IMR-90 (cell line): ENCODE data around the gene NME2. TPM values are rescaled to one million over a fixed set of nuclear protein-coding genes. Genes with fewer than 3 reads are reported as not detected.

Source experiments
- ATAC-seq: fragments of 200-7000 bp; cut with Tn5 transposase; 2 replicates; pipeline ENCODE4 v1.9.1; 2020; ENCODE audit warnings: low read depth, mild to moderate bottlenecking, moderate library complexity
- BruUV-seq: library from RNA; stranded (reverse); fragments of 400-500 nt; replicated peaks from 2 replicates; lab custom pipeline; 2021; lab: Mats Ljungman, UMichigan
- CTCF ChIA-PET: fragments of 300-600 bp; formaldehyde crosslinking; extraction: SDS; loops from one replicate; lab custom pipeline; 2021; ENCODE audit warnings: antibody characterized with exemption; lab: Yijun Ruan, JAX
- POLR2A ChIA-PET: fragments of 300-600 bp; sonication (Branson Sonifier 250); formaldehyde crosslinking; loops from one replicate; lab custom pipeline; 2022; ENCODE audit warnings: antibody characterized with exemption; ENCODE audit not compliant: unreplicated experiment; lab: Charles Lee
- DNase-seq: peaks from one replicate; pipeline ENCODE4 v3.0.0; 2013
- H2AFZ ChIP-seq: replicated peaks from 2 replicates; pipeline ENCODE3; 2013; ENCODE audit warnings: low read length, mild to moderate bottlenecking; ENCODE audit not compliant: poor library complexity
- H2AK5ac ChIP-seq: 2 replicates; pipeline ENCODE4 v1.6.1; 2013; ENCODE audit warnings: low read depth, low read length, inconsistent platforms
- H2AK9ac ChIP-seq: replicated peaks from 2 replicates; pipeline ENCODE3; 2013; ENCODE audit warnings: mild to moderate bottlenecking, low read depth, low read length, moderate library complexity; ENCODE audit not compliant: poor library complexity
- H2BK120ac ChIP-seq: 2 replicates; pipeline ENCODE4 v1.6.1; 2013; ENCODE audit warnings: low read depth, low read length, inconsistent platforms
- H2BK15ac ChIP-seq: 3 replicates; pipeline ENCODE4 v1.6.1; 2013; ENCODE audit warnings: low read depth, low read length, inconsistent platforms
- H2BK20ac ChIP-seq: 2 replicates; pipeline ENCODE4 v1.6.1; 2013; ENCODE audit warnings: low read depth, mild to moderate bottlenecking, inconsistent platforms, low read length, moderate library complexity
- H2BK5ac ChIP-seq: 2 replicates; pipeline ENCODE4 v1.6.1; 2013; ENCODE audit warnings: mild to moderate bottlenecking, low read depth, low read length, inconsistent platforms; ENCODE audit not compliant: poor library complexity, severe bottlenecking
- H3K14ac ChIP-seq: replicated peaks from 2 replicates; pipeline ENCODE4 v1.6.1; 2013; ENCODE audit warnings: low read depth, low read length, inconsistent platforms
- H3K18ac ChIP-seq: 2 replicates; pipeline ENCODE4 v1.6.1; 2013; ENCODE audit warnings: low read depth, low read length, control low read depth
- H3K23ac ChIP-seq: 2 replicates; pipeline ENCODE4 v1.6.1; 2013; ENCODE audit warnings: low read depth, low read length, inconsistent platforms
- H3K27ac ChIP-seq: 2 replicates; pipeline ENCODE4 v1.5.1; 2013; ENCODE audit warnings: mild to moderate bottlenecking, control low read depth, low read length; ENCODE audit not compliant: insufficient read depth
- H3K27me3 ChIP-seq: 2 replicates; pipeline ENCODE4 v1.6.1; 2013; ENCODE audit warnings: low read length; ENCODE audit not compliant: control insufficient read depth, insufficient read depth
- H3K36me3 ChIP-seq: 2 replicates; pipeline ENCODE4 v1.6.1; 2013; ENCODE audit warnings: low read length, mixed read lengths; ENCODE audit not compliant: control insufficient read depth, insufficient read depth
- H3K4ac ChIP-seq: 2 replicates; pipeline ENCODE4 v1.6.1; 2013; ENCODE audit warnings: low read depth, low read length, inconsistent platforms
- H3K4me1 ChIP-seq: 2 replicates; pipeline ENCODE4 v1.6.1; 2013; ENCODE audit warnings: low read length, mixed read lengths; ENCODE audit not compliant: control insufficient read depth, insufficient read depth
- H3K4me2 ChIP-seq: 2 replicates; pipeline ENCODE4 v1.6.1; 2013; ENCODE audit warnings: low read depth, mild to moderate bottlenecking, control low read depth, low read length, moderate library complexity
- H3K4me3 ChIP-seq: 2 replicates; pipeline ENCODE4 v1.5.1; 2013; ENCODE audit warnings: low read depth, mild to moderate bottlenecking, control low read depth, low read length, moderate library complexity; ENCODE audit not compliant: insufficient read depth
- H3K56ac ChIP-seq: 2 replicates; pipeline ENCODE4 v1.6.1; 2013; ENCODE audit warnings: low read length, inconsistent platforms; ENCODE audit not compliant: insufficient read depth; ENCODE audit errors: extremely low read depth
- H3K79me1 ChIP-seq, 2 experiments: 2 replicates each; pipeline ENCODE4 v1.6.1; 2013; ENCODE audit warnings: low read length in 2 of 2, inconsistent platforms in 1 of 2, low read depth in 1 of 2
- H3K9ac ChIP-seq: 2 replicates; pipeline ENCODE4 v1.6.1; 2013; ENCODE audit warnings: low read depth, low read length, control low read depth
- H3K9me1 ChIP-seq: 2 replicates; pipeline ENCODE4 v1.6.1; 2013; ENCODE audit warnings: low read length, inconsistent platforms; ENCODE audit not compliant: insufficient read depth
- H3K9me3 ChIP-seq: 2 replicates; pipeline ENCODE4 v1.6.1; 2013; ENCODE audit warnings: low read length; ENCODE audit not compliant: control insufficient read depth, insufficient read depth
- H4K20me1 ChIP-seq: 2 replicates; pipeline ENCODE4 v1.6.1; 2013; ENCODE audit warnings: low read length, inconsistent platforms; ENCODE audit not compliant: insufficient read depth
- H4K5ac ChIP-seq: 2 replicates; pipeline ENCODE4 v1.6.1; 2013; ENCODE audit warnings: mild to moderate bottlenecking, low read depth, low read length, control low read depth
- H4K8ac ChIP-seq, 2 experiments: 2 replicates each; pipeline ENCODE4 v1.6.1; 2013; ENCODE audit warnings: low read depth in 2 of 2, low read length in 2 of 2, control low read depth in 1 of 2, inconsistent platforms in 1 of 2
- H4K91ac ChIP-seq: 2 replicates; pipeline ENCODE4 v1.6.1; 2013; ENCODE audit warnings: low read depth, low read length, inconsistent platforms; ENCODE audit not compliant: insufficient read depth
- BHLHE40 ChIP-seq: fragments of 150-350 bp; IDR thresholded peaks from 2 replicates; pipeline ENCODE4 v1.6.1; 2016; ENCODE audit warnings: mild to moderate bottlenecking, low read depth, low read length
- CEBPB ChIP-seq: IDR thresholded peaks from 2 replicates; pipeline ENCODE4 v1.6.1; 2012; ENCODE audit warnings: low read depth, low read length, improper control_type of control experiment
- CHD1 ChIP-seq: IDR thresholded peaks from 2 replicates; pipeline ENCODE4 v1.6.1; 2012; ENCODE audit warnings: low read depth, low read length, improper control_type of control experiment
- ELK1 ChIP-seq: fragments of 150-350 bp; IDR thresholded peaks from 2 replicates; pipeline ENCODE4 v1.6.1; 2016; ENCODE audit warnings: low read depth, mild to moderate bottlenecking, low read length, moderate library complexity, borderline replicate concordance
- FOS ChIP-seq: fragments of 150-350 bp; IDR thresholded peaks from 2 replicates; pipeline ENCODE4 v1.6.1; 2016; ENCODE audit warnings: low read depth, low read length
- MAFK ChIP-seq: IDR thresholded peaks from 2 replicates; pipeline ENCODE4 v1.6.1; 2012; ENCODE audit warnings: low read depth, low read length, improper control_type of control experiment
- MAZ ChIP-seq: IDR thresholded peaks from 2 replicates; pipeline ENCODE4 v1.6.1; 2012; ENCODE audit warnings: low read depth, mild to moderate bottlenecking, low read length, improper control_type of control experiment, moderate library complexity, borderline replicate concordance
- MXI1 ChIP-seq: IDR thresholded peaks from 2 replicates; pipeline ENCODE4 v1.6.1; 2012; ENCODE audit warnings: low read depth, mild to moderate bottlenecking, low read length, moderate library complexity, borderline replicate concordance
- NFE2L2 ChIP-seq: fragments of 150-350 bp; IDR thresholded peaks from 2 replicates; pipeline ENCODE4 v1.6.1; 2016; ENCODE audit warnings: low read depth, mild to moderate bottlenecking, low read length
- POLR2A ChIP-seq: IDR thresholded peaks from 2 replicates; pipeline ENCODE4 v1.6.1; 2012; ENCODE audit warnings: mild to moderate bottlenecking, low read depth, low read length
- RAD21 ChIP-seq: IDR thresholded peaks from 2 replicates; pipeline ENCODE4 v1.6.1; 2012; ENCODE audit warnings: low read length, improper control_type of control experiment
- RCOR1 ChIP-seq: IDR thresholded peaks from 2 replicates; pipeline ENCODE4 v1.6.1; 2012; ENCODE audit warnings: mild to moderate bottlenecking, low read length, improper control_type of control experiment; ENCODE audit not compliant: insufficient replicate concordance
- RFX5 ChIP-seq: IDR thresholded peaks from 2 replicates; pipeline ENCODE4 v1.8.0; 2012; ENCODE audit warnings: low read depth, mild to moderate bottlenecking, low read length, moderate library complexity
- SMC3 ChIP-seq: fragments of 150-350 bp; IDR thresholded peaks from 2 replicates; pipeline ENCODE4 v1.6.1; 2016; ENCODE audit warnings: low read depth, mild to moderate bottlenecking, antibody characterized with exemption, low read length, moderate library complexity
- USF2 ChIP-seq: fragments of 150-350 bp; IDR thresholded peaks from 2 replicates; pipeline ENCODE4 v1.6.1; 2017; ENCODE audit warnings: mild to moderate bottlenecking, antibody characterized with exemption, low read length, low read depth
- WGBS, 2 experiments: methylation state at CpG; one replicate each; pipeline versions ENCODE4 v1.1.5 to v1.1.7; 2013; ENCODE audit warnings: missing lambda C conversion rate in 2 of 2; ENCODE audit not compliant: insufficient read length in 1 of 2; ENCODE audit errors: extremely low coverage in 2 of 2; 5-methylcytosine and 5-hydroxymethylcytosine counted together
- dilution Hi-C: fragments of 300-500 bp; cut with HindIII; formaldehyde crosslinking; loops from one replicate; pipeline ENCODE4 v1.14.3; 2018; ENCODE audit warnings: low sequenced_read_pairs; ENCODE audit not compliant: unreplicated experiment
- in situ Hi-C: fragments of 300-500 bp; cut with MboI; formaldehyde crosslinking; loops from 3 replicates; pipeline ENCODE4 v1.14.3; 2019; ENCODE audit warnings: low sequenced_read_pairs, inconsistent platforms, mixed read lengths
- intact Hi-C: fragments of 100-400 bp; cut with micrococcal nuclease; formaldehyde crosslinking; loops from 2 replicates; pipeline ENCODE4 v1.10.0; 2022
- polyA plus RNA-seq, 3 experiments: library from polyadenylated mRNA; depleted of rRNA; stranded (reverse); fragments of >200 nt; gene quantifications; 2 replicates each; pipeline ENCODE4 v1.2.3, GENCODE V29; 2012; ENCODE audit warnings: low replicate concordance in 1 of 3
- total RNA-seq: library from RNA; depleted of rRNA; stranded (reverse); fragments of >200 nt; gene quantifications from 2 replicates; pipeline ENCODE4 v1.2.3, GENCODE V29; 2012
- TF ChIP-seq, protein P1 (sequence below): conservative IDR thresholded peaks from 2 replicates; pipeline ENCODE4 v1.5.1; 2012; ENCODE audit warnings: mild to moderate bottlenecking, low read depth, low read length, improper control_type of control experiment

NME2 gene
- total and polyA plus RNA-seq, 2 of the 4 experiments (the other 2 are of a cell fraction), result 824 to 912 TPM

GRCh38 chr17:51135956-51136355 lies 30.3 kb upstream of the NME2 start:
- POLR2A ChIA-PET, result no interaction called here

More at GRCh38 chr17:51135956-51136355, 30.3 kb upstream of the NME2 start:
- intact Hi-C loops, result no loop called here
- Histone ChIP-seq H4K91ac (no peak overlapping the region), H4K5ac (no peak overlapping the region), H4K8ac (no peak overlapping the region), H3K4me1 (no peaks in the 10 kb centered on the region), H3K14ac (no peak overlapping the region), H2AK5ac (no peak overlapping the region), H3K27me3 (no peaks in the 10 kb centered on the region), H3K27ac (no peak overlapping the region), H2AFZ (no peak overlapping the region), H4K20me1 (no peaks in the 10 kb centered on the region), H2BK5ac (no peak overlapping the region), H2BK20ac (no peak overlapping the region), H2BK120ac (no peak overlapping the region), H3K4ac (no peak overlapping the region), H2AK9ac (no peak overlapping the region), H3K4me3 (no peak overlapping the region), H3K9ac (no peak overlapping the region), H3K9me1 (no peaks in the 10 kb centered on the region), H3K79me1 (no peaks in the 10 kb centered on the region), H3K23ac (no peak overlapping the region), H3K18ac (no peak overlapping the region), H2BK15ac (no peak overlapping the region), H3K9me3 (no peaks in the 10 kb centered on the region), H3K36me3 (no peaks in the 10 kb centered on the region), H3K56ac (no peak overlapping the region), H3K4me2 (no peak overlapping the region)
- CTCF ChIA-PET, result interaction anchor here (0.7 to 1.9 kb wide), 2 partner anchors 17 to 20 kb away, joined by 3 to 9 read pairs; partner anchors contain the start of gene NME1
- no peak for ATAC-seq
- in situ Hi-C loops, result no loop called here
- WGBS, 2 experiments, result no CpG with 5 or more reads among the region's 3 CpGs
- no peak for DNase-seq
- no TSS peak for BruUV-seq
- dilution Hi-C loops, result no loop called here
- no peak for TF ChIP-seq MAZ
- TF ChIP-seq, protein P1, sequence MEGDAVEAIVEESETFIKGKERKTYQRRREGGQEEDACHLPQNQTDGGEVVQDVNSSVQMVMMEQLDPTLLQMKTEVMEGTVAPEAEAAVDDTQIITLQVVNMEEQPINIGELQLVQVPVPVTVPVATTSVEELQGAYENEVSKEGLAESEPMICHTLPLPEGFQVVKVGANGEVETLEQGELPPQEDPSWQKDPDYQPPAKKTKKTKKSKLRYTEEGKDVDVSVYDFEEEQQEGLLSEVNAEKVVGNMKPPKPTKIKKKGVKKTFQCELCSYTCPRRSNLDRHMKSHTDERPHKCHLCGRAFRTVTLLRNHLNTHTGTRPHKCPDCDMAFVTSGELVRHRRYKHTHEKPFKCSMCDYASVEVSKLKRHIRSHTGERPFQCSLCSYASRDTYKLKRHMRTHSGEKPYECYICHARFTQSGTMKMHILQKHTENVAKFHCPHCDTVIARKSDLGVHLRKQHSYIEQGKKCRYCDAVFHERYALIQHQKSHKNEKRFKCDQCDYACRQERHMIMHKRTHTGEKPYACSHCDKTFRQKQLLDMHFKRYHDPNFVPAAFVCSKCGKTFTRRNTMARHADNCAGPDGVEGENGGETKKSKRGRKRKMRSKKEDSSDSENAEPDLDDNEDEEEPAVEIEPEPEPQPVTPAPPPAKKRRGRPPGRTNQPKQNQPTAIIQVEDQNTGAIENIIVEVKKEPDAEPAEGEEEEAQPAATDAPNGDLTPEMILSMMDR, result no peak
- TF ChIP-seq FOS, result no peak
- TF ChIP-seq MXI1, result no peak
- TF ChIP-seq USF2, result no peak
- TF ChIP-seq CHD1, result no peak
- no peak for TF ChIP-seq BHLHE40
- no peak for TF ChIP-seq POLR2A
- no peak for TF ChIP-seq MAFK
- no peak for TF ChIP-seq ELK1
- no peak for TF ChIP-seq RCOR1
- no peak for TF ChIP-seq RAD21
- no peak for TF ChIP-seq SMC3
- TF ChIP-seq NFE2L2, result no peak
- no peak for TF ChIP-seq CEBPB
- TF ChIP-seq RFX5, result no peak
